HepG2 (cell line): ENCODE results near the gene MED13L.

ENCODE experiments used
- CTCF ChIP-seq: sonication (generic); formaldehyde crosslinking; IDR thresholded peaks from 2 replicates; pipeline ENCODE4 v1.5.0; 2020; ENCODE audit warnings: mild to moderate bottlenecking, missing genetic modification reagents, moderate library complexity
- FLYWCH1 ChIP-seq: sonication (generic); formaldehyde crosslinking; IDR thresholded peaks from 2 replicates; pipeline ENCODE4 v1.8.1; 2023; ENCODE audit warnings: mild to moderate bottlenecking, missing genetic modification reagents
- MAX ChIP-seq: IDR thresholded peaks from 2 replicates; pipeline ENCODE4 v1.6.1; 2012; ENCODE audit warnings: inconsistent platforms
- PRDM10 ChIP-seq: sonication (generic); formaldehyde crosslinking; IDR thresholded peaks from 2 replicates; pipeline ENCODE4 v1.4.0; 2020; ENCODE audit warnings: low read depth, missing genetic modification reagents
- ZBTB43 ChIP-seq: sonication (generic); formaldehyde crosslinking; conservative IDR thresholded peaks from 2 replicates; pipeline ENCODE4 v1.4.0; 2020; ENCODE audit warnings: missing genetic modification reagents
- ZFP1 ChIP-seq: IDR thresholded peaks from 2 replicates; pipeline ENCODE4 v1.6.1; 2016
- ZNF619 ChIP-seq: sonication (generic); formaldehyde crosslinking; IDR thresholded peaks from 2 replicates; pipeline ENCODE4 v1.4.0; 2020; ENCODE audit warnings: mild to moderate bottlenecking, missing genetic modification reagents

DNA sequence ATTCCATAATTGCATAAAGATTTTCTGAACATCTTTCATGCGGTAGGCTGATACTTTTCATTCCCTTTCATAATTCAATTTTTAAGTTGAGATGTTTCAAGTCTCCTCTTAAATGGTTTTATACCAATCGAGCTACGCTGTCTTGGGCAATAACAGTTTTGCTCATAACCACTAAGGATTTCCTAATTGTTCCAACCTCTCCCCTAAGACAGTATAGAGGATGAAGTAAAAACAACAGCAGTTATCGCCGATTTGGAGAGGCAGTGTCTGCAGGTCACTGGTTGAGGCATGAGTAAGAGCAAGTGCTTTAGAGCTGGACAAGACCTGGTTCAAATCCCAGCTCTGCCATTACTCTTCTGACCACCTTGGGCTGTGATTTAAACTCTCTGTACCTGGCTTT lies 6.9 kb upstream of the MED13L start:
- TF ChIP-seq MAX, result no peak
- TF ChIP-seq ZBTB43 (CRISPR knock-in tag), result no peak
- no peak for TF ChIP-seq PRDM10 (CRISPR knock-in tag)
- TF ChIP-seq ZNF619 (CRISPR knock-in tag), result no peak
- no peak for TF ChIP-seq ZFP1 (CRISPR knock-in tag)
- TF ChIP-seq FLYWCH1, result no peak
- no peak for TF ChIP-seq CTCF (CRISPR knock-in tag)
